Measurements from ENCODE around the gene OSBPL5.

OSBPL5 gene

DNA sequence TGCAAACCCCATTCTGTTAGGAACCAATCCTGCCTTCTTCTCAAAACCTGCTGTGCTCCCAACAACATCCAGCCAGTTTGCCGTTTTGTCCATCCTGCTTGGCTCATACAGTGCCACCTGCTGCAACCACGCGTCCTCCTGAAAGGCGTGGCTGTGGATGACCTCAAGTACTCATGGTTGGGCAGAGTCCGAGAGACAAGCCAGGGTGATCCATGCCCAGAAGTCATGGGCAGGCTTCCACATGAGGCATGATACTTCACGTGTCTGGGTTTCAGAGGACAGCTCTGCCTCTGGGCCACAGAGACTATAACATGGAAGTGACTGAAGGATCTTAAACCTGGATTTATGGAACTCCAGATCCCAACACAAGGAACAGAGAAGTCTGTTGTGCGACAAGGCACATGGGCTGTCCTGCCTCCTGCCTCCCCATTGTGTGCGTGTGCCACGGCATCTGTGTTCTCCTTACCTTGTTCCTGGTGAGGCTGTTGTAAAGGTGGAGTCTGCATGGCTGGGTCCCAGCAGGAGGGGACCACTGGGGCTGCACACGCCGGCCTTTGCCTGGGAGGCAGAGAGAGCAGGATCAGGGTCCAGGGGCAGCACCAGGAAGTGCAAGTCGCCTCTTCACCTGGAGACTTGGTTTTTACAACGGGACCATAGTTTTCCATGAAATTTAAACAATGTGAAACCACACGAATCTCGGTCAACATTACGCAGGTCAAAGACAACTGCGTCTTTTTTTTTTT is 123.2 kb downstream of the OSBPL5 start:
- DNase-seq (ENCODE audit: low read depth in 1 of 2, low spot score in 1 of 2), result no peak

DNA sequence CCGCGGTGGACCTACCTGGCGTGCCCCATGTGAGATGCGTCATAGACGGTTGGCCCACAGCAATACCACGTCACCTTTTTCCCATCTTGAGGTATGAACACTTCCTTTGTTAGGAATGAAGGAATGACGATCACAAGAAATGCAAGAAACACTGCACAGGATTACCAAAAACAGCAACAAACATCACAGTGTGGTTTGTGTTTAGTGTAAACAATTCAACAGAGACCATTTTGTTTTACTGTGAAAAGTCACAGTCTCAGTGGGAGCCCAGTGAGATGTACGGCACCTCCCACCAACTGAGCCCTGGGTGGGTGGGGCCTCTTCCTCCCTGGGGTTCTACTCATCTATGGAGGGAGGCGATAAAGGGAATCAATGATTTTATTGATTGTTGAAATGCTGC is 124.2 kb downstream of the OSBPL5 start:
- no peak for DNase-seq (ENCODE audit: low read depth in 1 of 2, low spot score in 1 of 2)

DNA sequence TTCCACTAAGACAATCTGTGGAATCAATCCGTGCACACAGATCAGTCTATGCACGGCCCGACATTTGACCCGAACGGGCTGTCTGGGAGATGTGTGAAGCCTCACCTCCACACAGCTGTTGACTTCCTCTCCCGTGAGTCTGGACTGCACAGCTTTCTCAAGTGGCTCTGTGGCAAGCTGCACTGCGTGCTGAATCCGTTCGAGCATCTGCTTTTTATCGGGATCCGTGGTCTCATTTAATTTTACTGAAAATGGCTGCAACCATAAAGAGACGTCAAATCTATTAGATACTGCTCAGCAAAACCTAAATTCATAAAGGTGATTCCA is 127.2 kb downstream of the OSBPL5 start:
- no peak for DNase-seq (ENCODE audit: low read depth in 1 of 2, low spot score in 1 of 2)

Data from activated CD4-positive, alpha-beta T cell treated with anti-CD3 and anti-CD28 coated beads, Interleukin-2, amount 50 U/mL, for 24 hours (primary cell).